ENCODE results near the gene INPP5D. TPM values are rescaled to one million over a fixed set of nuclear protein-coding genes. Genes with fewer than 3 reads are reported as not detected.
A peak's percentile ranks its signal among the peaks of the same experiment; 100 is the strongest.

Gene INPP5D
- total and polyA plus RNA-seq, 4 donors, result 7.6 to 26.1 (median 25.3) TPM

GRCh38 chr2:233053928-233054784 lies 6.0 kb upstream of the INPP5D start:
- peak; percentile 69 for TF ChIP-seq CTCF (IDR thresholded peaks at IDR 0.05; ENCODE audit: control extremely low read depth, extremely low read depth)
- ATAC-seq (ENCODE audit: insufficient read depth, low FRiP score) (no peak), DNase-seq (peak; percentile 48 to 51 (median 50))
- Histone ChIP-seq H3K27ac (ENCODE audit: low read depth in 1 of 2, low read length in 1 of 2) (no peak overlapping the region), H3K27me3 (ENCODE audit: control insufficient read depth in 3 of 3, insufficient read depth in 3 of 3, low read length in 2 of 3) (peaks cover 0 to 3% (median 0%) of the 10 kb centered on the region in 3 donors), H3K36me3 (ENCODE audit: control insufficient read depth in 4 of 4, insufficient read depth in 4 of 4, low read length in 4 of 4) (no peaks in the 10 kb centered on the region), H3K4me3 (no peak overlapping the region), H3K4me1 (ENCODE audit: control insufficient read depth in 5 of 5, insufficient read depth in 5 of 5, low read length in 5 of 5) (peaks cover 0 to 5% (median 3%) of the 10 kb centered on the region in 5 donors), H3K9ac (ENCODE audit: insufficient read depth in 1 of 2, low read length in 2 of 2) (no peak overlapping the region), H3K9me3 (ENCODE audit: control insufficient read depth in 4 of 4, insufficient read depth in 3 of 4, low read length in 3 of 4) (no peaks in the 10 kb centered on the region)
- WGBS, 2 donors, result 30 to 36% methylated on average over 22 of the region's 22 CpGs

DNA sequence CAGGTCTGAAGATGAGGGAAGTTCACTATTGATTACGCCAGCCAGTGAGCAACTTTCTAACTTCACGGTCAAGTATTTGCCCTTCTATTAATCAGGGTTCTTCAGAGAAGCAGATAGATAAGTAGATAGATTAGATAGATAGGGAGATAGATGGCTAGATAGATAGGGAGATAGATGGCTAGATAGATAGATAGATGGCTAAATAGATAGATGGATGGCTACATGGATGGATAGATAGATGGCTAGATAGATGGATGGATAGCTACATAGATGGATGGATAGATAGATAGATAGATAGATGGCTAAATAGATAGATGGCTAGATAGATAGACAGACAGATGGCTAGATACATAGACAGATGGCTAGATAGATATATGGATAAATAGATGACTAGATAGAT lies 4.8 kb upstream of the INPP5D start:
- H3K4me1 ChIP-seq (ENCODE audit: control insufficient read depth in 5 of 5, insufficient read depth in 5 of 5, low read length in 5 of 5), result peaks cover 0 to 11% (median 4%) of the 10 kb centered on the region in 5 donors
- TF ChIP-seq CTCF (IDR thresholded peaks at IDR 0.05; ENCODE audit: control extremely low read depth, extremely low read depth), result no peak
- H3K27me3 ChIP-seq (ENCODE audit: control insufficient read depth in 3 of 3, insufficient read depth in 3 of 3, low read length in 2 of 3), result peaks cover 0 to 3% (median 0%) of the 10 kb centered on the region in 3 donors
- H3K4me3 ChIP-seq, result no peak overlapping the region
- H3K9me3 ChIP-seq (ENCODE audit: control insufficient read depth in 4 of 4, insufficient read depth in 3 of 4, low read length in 3 of 4), result no peaks in the 10 kb centered on the region
- no peaks in the 10 kb centered on the region for H3K36me3 ChIP-seq (ENCODE audit: control insufficient read depth in 4 of 4, insufficient read depth in 4 of 4, low read length in 4 of 4)
- H3K27ac ChIP-seq (ENCODE audit: low read depth in 1 of 2, low read length in 1 of 2), result no peak overlapping the region
- DNase-seq (no peak), ATAC-seq (ENCODE audit: insufficient read depth, low FRiP score) (no peak)
- no peak overlapping the region for H3K9ac ChIP-seq (ENCODE audit: insufficient read depth in 1 of 2, low read length in 2 of 2)
- 94 to 95% methylated on average over 2 of the region's 2 CpGs for WGBS, 2 donors

DNA sequence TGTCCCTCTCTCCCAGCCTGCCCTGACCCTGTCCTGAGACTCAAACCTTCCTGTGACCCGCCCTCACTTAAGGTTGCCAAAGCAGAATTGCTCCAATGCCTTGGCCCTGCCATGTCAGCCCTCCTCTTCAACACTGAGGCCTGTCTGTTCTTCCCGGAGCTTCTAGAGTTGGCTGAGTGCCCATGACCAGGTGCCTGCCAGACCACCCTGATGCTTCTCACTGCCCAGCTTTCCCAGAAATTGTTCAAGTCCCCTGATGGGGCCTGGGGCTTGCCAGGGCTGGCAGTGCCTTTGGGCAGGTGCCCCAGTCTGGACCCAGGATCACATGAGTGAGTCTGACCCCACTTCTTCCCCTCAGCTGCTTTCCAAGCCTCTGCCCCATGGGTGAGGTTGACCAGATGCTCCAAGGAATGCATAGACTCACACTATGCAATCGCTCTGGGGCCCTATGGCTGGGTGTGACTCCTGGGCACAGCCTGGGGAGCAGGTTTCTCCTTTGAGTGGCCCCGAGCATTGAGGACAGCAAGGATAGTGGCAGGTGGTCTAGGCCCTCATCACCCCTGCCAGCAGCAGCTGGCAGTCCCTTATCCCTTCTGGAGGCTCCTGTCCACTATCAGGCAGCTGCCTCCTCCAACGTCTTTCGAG lies 3.1 kb upstream of the INPP5D start:
- no peak for TF ChIP-seq CTCF (IDR thresholded peaks at IDR 0.05; ENCODE audit: control extremely low read depth, extremely low read depth)
- no peak overlapping the region for H3K27ac ChIP-seq (ENCODE audit: low read depth in 1 of 2, low read length in 1 of 2)
- no peaks in the 10 kb centered on the region for H3K27me3 ChIP-seq (ENCODE audit: control insufficient read depth in 3 of 3, insufficient read depth in 3 of 3, low read length in 2 of 3)
- 90% methylated on average over 6 of the region's 6 CpGs for whole genome bisulfite sequencing, 2 donors
- no peaks in the 10 kb centered on the region for H3K36me3 ChIP-seq (ENCODE audit: control insufficient read depth in 4 of 4, insufficient read depth in 4 of 4, low read length in 4 of 4)
- H3K4me3 ChIP-seq, result no peak overlapping the region
- H3K4me1 ChIP-seq (ENCODE audit: control insufficient read depth in 5 of 5, insufficient read depth in 5 of 5, low read length in 5 of 5), result peaks cover 0 to 16% (median 7%) of the 10 kb centered on the region in 5 donors
- no peak for ATAC-seq (ENCODE audit: insufficient read depth, low FRiP score)
- no peak for DNase-seq
- H3K9ac ChIP-seq (ENCODE audit: insufficient read depth in 1 of 2, low read length in 2 of 2), result no peak overlapping the region
- H3K9me3 ChIP-seq (ENCODE audit: control insufficient read depth in 4 of 4, insufficient read depth in 3 of 4, low read length in 3 of 4), result no peaks in the 10 kb centered on the region

Measured in lung (tissue), 12 donors.